CD4-positive, alpha-beta T cell treated with Interleukin-17A for 4 hours (primary cell): ENCODE measurements around the gene DNM3.

Experiments
- DNase-seq: peaks from one replicate; pipeline ENCODE4 v3.0.0-alpha.2; 2020; ENCODE audit warnings: mixed read lengths

Gene DNM3

GRCh38 chr1:171873664-171874063, 32.4 kb downstream of the DNM3 start:
- no peak for DNase-seq

- no peak for DNase-seq
Measured at GRCh38 chr1:171877701-171878100, 36.4 kb downstream of the DNM3 start.

GRCh38 chr1:171879556-171879955, 38.3 kb downstream of the DNM3 start:
- DNase-seq = no peak

GRCh38 chr1:171881442-171881841, 40.1 kb downstream of the DNM3 start:
- DNase-seq = no peak

- no peak for DNase-seq
Measured at GRCh38 chr1:171883849-171884248, 42.6 kb downstream of the DNM3 start.

- no peak for DNase-seq
Measured at GRCh38 chr1:171884475-171884874, 43.2 kb downstream of the DNM3 start.

GRCh38 chr1:171890131-171890530, 48.8 kb downstream of the DNM3 start:
- no peak for DNase-seq

- no peak for DNase-seq
Measured at GRCh38 chr1:171896936-171897703, 55.8 kb downstream of the DNM3 start.

GRCh38 chr1:171898941-171899340, 57.6 kb downstream of the DNM3 start:
- no peak for DNase-seq

GRCh38 chr1:171899838-171900237, 58.5 kb downstream of the DNM3 start:
- no peak for DNase-seq

- DNase-seq = no peak
Measured at GRCh38 chr1:171901245-171901644, 59.9 kb downstream of the DNM3 start.

- no peak for DNase-seq
Measured at GRCh38 chr1:171902527-171902926, 61.2 kb downstream of the DNM3 start.

- DNase-seq = no peak
Measured at GRCh38 chr1:171904778-171905450, 63.6 kb downstream of the DNM3 start.

- DNase-seq = no peak
Measured at GRCh38 chr1:171909711-171910110, 68.4 kb downstream of the DNM3 start.

- no peak for DNase-seq
Measured at GRCh38 chr1:171910786-171911185, 69.5 kb downstream of the DNM3 start.

GRCh38 chr1:171911506-171911905, 70.2 kb downstream of the DNM3 start:
- no peak for DNase-seq

GRCh38 chr1:171912509-171913175, 71.3 kb downstream of the DNM3 start:
- no peak for DNase-seq

GRCh38 chr1:171913385-171913784, 72.1 kb downstream of the DNM3 start:
- no peak for DNase-seq

GRCh38 chr1:171916315-171916771, 75.0 kb downstream of the DNM3 start:
- no peak for DNase-seq

GRCh38 chr1:171917331-171917730, 76.0 kb downstream of the DNM3 start:
- DNase-seq = no peak

GRCh38 chr1:171919891-171920887, 78.9 kb downstream of the DNM3 start:
- DNase-seq = no peak

- DNase-seq = no peak
Measured at GRCh38 chr1:171922999-171923398, 81.7 kb downstream of the DNM3 start.

GRCh38 chr1:171929121-171929520, 87.8 kb downstream of the DNM3 start:
- no peak for DNase-seq
